Mucosa of rectum (tissue), 2 donors: ENCODE data around the gene SGCD.

Experiments used
- H3K27ac ChIP-seq, 2 donors: one replicate each; pipeline ENCODE4 v1.7.0; 2013; ENCODE audit warnings: inconsistent platforms in 2 of 2, low read depth in 2 of 2, low read length in 2 of 2
- H3K27me3 ChIP-seq, 2 donors: one replicate each; pipeline ENCODE4 v1.7.0; 2013; ENCODE audit warnings: low read length in 2 of 2; ENCODE audit not compliant: control insufficient read depth in 2 of 2, insufficient read depth in 2 of 2
- H3K36me3 ChIP-seq, 2 donors: one replicate each; pipeline ENCODE4 v1.7.0; 2013; ENCODE audit warnings: low read length in 2 of 2; ENCODE audit not compliant: control insufficient read depth in 2 of 2, insufficient read depth in 2 of 2
- H3K4me1 ChIP-seq, 2 donors: one replicate each; pipeline ENCODE4 v1.7.0; 2013; ENCODE audit warnings: low read length in 2 of 2, mild to moderate bottlenecking in 1 of 2; ENCODE audit not compliant: control insufficient read depth in 2 of 2, insufficient read depth in 2 of 2
- H3K4me3 ChIP-seq, 2 donors: one replicate each; pipeline ENCODE4 v1.7.0; 2013; ENCODE audit warnings: low read length in 2 of 2
- H3K9ac ChIP-seq, 2 donors: one replicate each; pipeline ENCODE4 v1.7.0; 2013; ENCODE audit warnings: low read length in 2 of 2, low read depth in 1 of 2, mild to moderate bottlenecking in 1 of 2
- H3K9me3 ChIP-seq, 2 donors: one replicate each; pipeline ENCODE4 v1.7.0; 2013; ENCODE audit warnings: low read length in 2 of 2; ENCODE audit not compliant: control insufficient read depth in 2 of 2
- donor health status: healthy.
- donor health status: Normal muscosa, but diverticular disease.

The SGCD gene

DNA sequence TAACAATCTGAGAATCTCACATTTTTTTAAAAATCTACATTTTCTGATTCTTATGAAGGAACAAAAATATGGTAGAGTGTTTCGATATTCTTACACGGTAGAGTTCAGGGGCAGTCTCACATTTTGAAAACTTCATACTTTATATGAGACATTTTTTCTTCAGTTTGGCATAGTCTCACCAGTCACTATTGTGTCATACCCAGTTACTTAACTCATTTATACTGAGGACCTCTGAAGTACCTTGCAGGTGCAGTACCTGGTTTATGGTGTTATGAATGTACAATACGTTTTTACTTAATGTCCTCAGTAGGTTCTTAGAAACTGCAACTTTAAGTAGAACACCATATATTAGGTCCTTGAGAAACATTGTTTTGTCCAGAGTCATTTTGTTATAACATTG, 196.6 kb downstream of the SGCD start:
- Histone ChIP-seq H3K27me3 (no peaks in the 10 kb centered on the region), H3K9ac (no peak overlapping the region), H3K4me1 (no peaks in the 10 kb centered on the region), H3K27ac (no peak overlapping the region), H3K4me3 (no peak overlapping the region), H3K9me3 (no peaks in the 10 kb centered on the region), H3K36me3 (no peaks in the 10 kb centered on the region)

DNA sequence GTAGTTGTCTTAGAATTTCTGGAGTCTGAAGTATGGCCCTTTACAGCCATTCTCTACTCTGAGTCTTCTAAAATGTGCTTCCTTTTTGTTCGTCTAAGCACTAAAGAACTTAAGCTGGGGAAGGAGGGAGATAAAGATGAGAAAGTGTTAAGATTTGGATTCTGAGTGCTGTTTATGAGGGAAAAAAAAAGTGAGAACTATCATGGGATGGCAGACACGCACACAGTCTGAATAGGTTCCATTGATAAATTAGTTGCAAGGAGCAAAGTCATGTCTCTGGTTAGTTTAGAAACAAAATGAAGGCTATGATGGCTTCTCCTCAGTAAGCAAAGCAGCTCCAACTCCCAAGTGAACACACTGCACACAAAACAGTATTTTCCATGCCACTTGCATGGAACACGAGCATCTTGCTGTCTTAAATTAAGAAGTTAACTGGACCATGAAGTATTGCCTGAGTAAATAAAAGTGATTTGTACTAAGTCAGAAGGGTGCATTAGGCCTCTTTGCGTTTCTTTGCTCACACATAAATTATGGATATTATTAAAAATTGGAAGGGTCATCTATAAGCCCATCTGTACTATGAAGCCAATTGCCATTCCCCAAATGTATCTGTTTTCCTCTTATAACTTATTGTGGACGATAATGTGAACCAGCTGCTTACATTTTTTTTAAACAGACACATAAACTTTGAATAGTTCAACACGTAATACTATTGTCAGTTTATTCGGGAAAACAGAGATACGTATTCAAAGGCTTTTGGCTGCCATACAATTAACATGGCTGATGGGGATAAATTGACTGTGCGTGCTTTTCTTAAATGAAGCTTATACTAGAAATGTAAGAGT, 199.3 kb downstream of the SGCD start:
- H3K27me3 ChIP-seq: no peaks in the 10 kb centered on the region
- no peak overlapping the region for H3K4me3 ChIP-seq
- no peaks in the 10 kb centered on the region for H3K4me1 ChIP-seq
- H3K9me3 ChIP-seq: no peaks in the 10 kb centered on the region
- no peak overlapping the region for H3K9ac ChIP-seq
- no peak overlapping the region for H3K27ac ChIP-seq
- H3K36me3 ChIP-seq: no peaks in the 10 kb centered on the region

DNA sequence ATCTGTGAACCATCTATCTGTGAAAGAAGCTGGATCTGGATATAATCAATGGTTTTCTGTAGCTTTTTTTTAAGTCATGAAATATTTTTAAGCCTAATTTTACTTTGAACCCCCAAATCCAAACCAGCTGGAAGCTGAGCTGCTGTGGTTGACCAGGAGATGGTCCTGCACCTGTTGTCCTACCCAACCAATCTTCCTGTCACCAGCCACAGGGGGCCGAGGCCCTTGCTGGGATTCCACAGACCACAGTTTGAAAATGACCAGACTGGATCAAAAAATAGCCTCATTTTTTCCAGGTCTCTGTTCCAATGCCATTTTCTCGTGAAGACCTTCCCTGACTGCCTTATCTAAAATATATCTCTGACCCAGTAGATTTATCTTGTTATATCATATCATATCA, 200.6 kb downstream of the SGCD start:
- Histone ChIP-seq H3K36me3 (no peaks in the 10 kb centered on the region), H3K27ac (no peak overlapping the region), H3K9me3 (no peaks in the 10 kb centered on the region), H3K9ac (no peak overlapping the region), H3K4me1 (no peaks in the 10 kb centered on the region), H3K27me3 (no peaks in the 10 kb centered on the region), H3K4me3 (no peak overlapping the region)

DNA sequence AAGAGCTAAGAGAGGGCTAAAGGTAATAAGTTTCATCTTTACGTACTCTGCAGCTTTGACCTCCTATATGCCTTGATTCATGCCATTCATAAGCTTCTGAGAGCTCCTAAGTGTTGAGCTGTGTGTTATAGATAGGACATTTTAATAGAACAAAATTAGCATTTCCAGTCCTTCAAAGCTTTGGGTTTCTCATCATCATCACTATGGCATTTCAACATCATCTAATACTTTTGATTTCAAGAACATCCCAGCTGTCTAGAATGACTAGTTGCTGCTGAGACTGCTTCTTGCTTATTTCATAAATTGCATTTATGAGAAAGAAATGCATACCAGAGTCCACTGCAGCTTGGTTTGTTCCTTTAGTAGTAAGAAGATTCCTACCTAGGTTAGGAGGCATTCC, 201.7 kb downstream of the SGCD start:
- no peak overlapping the region for H3K9ac ChIP-seq
- no peaks in the 10 kb centered on the region for H3K36me3 ChIP-seq
- H3K27me3 ChIP-seq: no peaks in the 10 kb centered on the region
- H3K27ac ChIP-seq: no peak overlapping the region
- no peak overlapping the region for H3K4me3 ChIP-seq
- H3K4me1 ChIP-seq: no peaks in the 10 kb centered on the region
- H3K9me3 ChIP-seq: no peaks in the 10 kb centered on the region

DNA sequence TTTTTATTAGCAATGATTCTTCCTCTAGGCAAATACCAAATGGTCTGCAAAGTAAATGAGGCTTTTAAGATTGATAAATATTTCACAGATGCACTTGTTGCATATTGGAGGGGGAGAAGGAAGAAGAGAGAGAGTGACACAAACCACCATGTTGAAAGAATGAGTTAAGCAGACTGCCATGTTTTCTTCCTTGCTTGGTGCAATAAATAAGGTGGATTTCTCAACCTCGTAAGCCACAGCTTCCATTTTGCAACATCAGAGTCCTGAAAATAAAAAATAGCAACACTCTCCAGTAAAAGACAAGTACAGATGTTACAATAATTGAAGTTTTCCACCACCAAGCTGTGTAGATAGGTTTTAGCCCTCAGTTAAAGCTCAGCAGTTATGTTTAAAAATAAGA, 202.9 kb downstream of the SGCD start:
- H3K9ac ChIP-seq: no peak overlapping the region
- H3K36me3 ChIP-seq: no peaks in the 10 kb centered on the region
- H3K27me3 ChIP-seq: no peaks in the 10 kb centered on the region
- no peak overlapping the region for H3K4me3 ChIP-seq
- no peaks in the 10 kb centered on the region for H3K4me1 ChIP-seq
- H3K9me3 ChIP-seq: no peaks in the 10 kb centered on the region
- H3K27ac ChIP-seq: no peak overlapping the region

DNA sequence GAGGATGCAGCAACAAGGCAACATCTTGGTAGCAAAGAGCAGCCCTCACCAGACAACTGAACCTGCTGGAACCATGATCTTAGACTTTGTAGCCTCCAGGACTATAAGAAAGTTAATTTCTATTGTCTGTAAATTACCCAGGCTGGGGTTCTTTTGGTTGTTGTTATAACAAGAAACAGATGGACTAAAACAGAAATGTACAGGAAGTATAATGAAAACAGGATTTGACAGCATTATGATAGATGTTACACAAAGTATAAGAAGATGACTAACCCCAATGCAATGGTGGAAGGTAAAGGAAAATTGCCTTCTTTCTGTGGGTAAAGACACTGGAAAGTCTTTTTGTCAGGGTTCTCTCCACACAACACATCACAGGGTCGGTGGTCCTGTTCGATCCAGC, 204.2 kb downstream of the SGCD start:
- Histone ChIP-seq H3K27me3 (no peaks in the 10 kb centered on the region), H3K4me1 (no peaks in the 10 kb centered on the region), H3K36me3 (no peaks in the 10 kb centered on the region), H3K9me3 (no peaks in the 10 kb centered on the region), H3K27ac (no peak overlapping the region), H3K4me3 (no peak overlapping the region), H3K9ac (no peak overlapping the region)

DNA sequence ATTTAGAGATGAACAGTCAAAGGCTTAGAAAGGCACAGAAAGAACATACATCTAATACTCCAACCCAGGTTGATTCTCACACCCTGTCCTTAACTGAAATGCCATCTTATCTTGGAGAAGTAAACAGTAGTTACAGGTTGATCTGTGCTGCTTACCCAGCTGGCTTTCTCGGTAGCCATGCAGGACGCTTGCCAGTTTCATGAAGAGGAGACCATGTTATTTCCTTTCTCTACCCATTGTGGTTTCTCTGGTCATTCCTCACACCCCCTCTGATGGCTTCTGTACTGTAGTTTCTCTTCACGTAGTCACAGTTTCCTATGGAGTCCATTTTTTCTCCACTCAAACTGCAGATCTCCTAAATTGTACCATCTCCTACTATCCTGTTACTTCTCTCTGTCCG, 206.0 kb downstream of the SGCD start:
- no peak overlapping the region for H3K4me3 ChIP-seq
- no peaks in the 10 kb centered on the region for H3K36me3 ChIP-seq
- H3K9ac ChIP-seq: no peak overlapping the region
- no peaks in the 10 kb centered on the region for H3K9me3 ChIP-seq
- H3K4me1 ChIP-seq: no peaks in the 10 kb centered on the region
- no peaks in the 10 kb centered on the region for H3K27me3 ChIP-seq
- H3K27ac ChIP-seq: no peak overlapping the region

DNA sequence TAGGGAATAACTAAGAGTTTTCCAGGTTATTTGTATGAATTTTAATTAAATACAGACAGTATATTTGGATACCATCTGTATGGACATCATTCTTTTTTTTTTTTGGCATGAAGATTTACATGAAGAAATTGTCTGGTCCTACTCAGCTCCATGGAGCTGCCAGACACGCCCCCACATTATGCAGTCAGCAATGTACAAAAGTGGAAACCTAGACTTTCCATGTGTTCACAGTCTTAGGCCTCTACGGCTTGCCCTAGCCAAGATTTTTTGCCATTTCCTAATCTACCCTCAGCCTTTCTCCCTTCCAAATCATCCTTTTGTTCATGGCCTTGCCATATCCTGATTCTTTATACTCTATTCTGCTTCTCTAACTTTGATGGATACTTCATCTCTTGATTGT, 207.1 kb downstream of the SGCD start:
- Histone ChIP-seq H3K9me3 (no peaks in the 10 kb centered on the region), H3K27me3 (no peaks in the 10 kb centered on the region), H3K36me3 (no peaks in the 10 kb centered on the region), H3K4me1 (no peaks in the 10 kb centered on the region), H3K27ac (no peak overlapping the region), H3K4me3 (no peak overlapping the region), H3K9ac (no peak overlapping the region)

DNA sequence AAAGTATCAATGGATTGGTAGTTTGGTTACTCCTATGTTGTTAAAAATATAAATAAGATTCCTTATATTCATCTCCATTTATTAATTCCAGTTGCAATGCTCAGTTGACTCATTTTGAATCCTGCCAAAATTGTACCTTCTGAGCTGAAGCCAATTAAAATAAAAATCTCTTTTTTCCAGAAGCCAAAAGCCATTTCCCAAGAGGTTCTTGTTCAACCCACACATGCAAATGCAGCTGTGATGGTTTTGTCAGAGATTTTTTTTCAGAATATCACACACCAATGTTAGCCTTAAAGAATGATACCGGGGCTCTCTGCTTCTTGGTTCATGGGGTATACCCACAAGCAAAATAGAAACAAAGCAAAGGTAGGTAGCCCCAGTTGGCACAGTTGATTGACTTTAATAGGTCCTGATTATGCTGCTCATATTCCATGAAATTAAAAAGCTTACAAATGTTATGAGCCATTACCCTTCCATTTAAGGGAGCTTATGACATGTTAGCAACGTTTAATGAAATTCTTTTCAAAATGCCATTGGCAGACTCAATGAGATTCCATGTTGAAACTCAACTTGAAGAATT, 208.0 kb downstream of the SGCD start:
- Histone ChIP-seq H3K27me3 (no peaks in the 10 kb centered on the region), H3K4me3 (no peak overlapping the region), H3K36me3 (no peaks in the 10 kb centered on the region), H3K27ac (no peak overlapping the region), H3K9me3 (no peaks in the 10 kb centered on the region), H3K9ac (no peak overlapping the region), H3K4me1 (no peaks in the 10 kb centered on the region)

DNA sequence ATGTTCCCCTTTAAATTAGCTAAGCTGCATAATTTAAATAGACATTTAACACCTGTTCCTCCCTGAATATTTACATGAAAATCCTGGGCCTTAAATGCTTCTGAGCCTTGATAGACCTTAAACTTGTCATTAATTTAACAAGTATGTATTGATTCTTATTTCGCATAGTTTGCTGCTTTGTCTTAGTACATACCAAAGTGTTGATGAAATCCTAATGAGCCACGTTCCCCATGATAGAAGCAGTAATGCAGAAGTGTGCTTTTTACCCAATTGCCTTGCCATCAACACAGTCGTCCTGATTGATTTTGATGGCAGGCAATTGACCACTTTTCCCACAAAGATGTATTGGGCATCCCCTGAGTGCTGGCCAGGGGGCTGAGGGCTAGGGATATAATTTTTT, 213.5 kb downstream of the SGCD start:
- H3K27me3 ChIP-seq: no peaks in the 10 kb centered on the region
- H3K9ac ChIP-seq: no peak overlapping the region
- H3K4me3 ChIP-seq: no peak overlapping the region
- no peak overlapping the region for H3K27ac ChIP-seq
- no peaks in the 10 kb centered on the region for H3K9me3 ChIP-seq
- H3K36me3 ChIP-seq: no peaks in the 10 kb centered on the region
- no peaks in the 10 kb centered on the region for H3K4me1 ChIP-seq
